Osteoblast (primary cell): ENCODE measurements around the gene TTC9B. TPM values are rescaled to one million over a fixed set of nuclear protein-coding genes. Genes with fewer than 3 reads are reported as not detected.

Experiments
- DNase-seq: peaks from one replicate; pipeline ENCODE4 v3.0.0; 2011; ENCODE audit warnings: low spot score, mixed read lengths; ENCODE audit not compliant: insufficient read length; ENCODE audit errors: missing footprints
- H2AFZ ChIP-seq: 2 replicates; pipeline ENCODE4 v1.6.0; 2011; ENCODE audit warnings: mild to moderate bottlenecking, low read length
- H3K27ac ChIP-seq: 2 replicates; pipeline ENCODE4 v1.5.1; 2011; ENCODE audit warnings: mild to moderate bottlenecking, low read depth, low read length, moderate library complexity
- H3K27me3 ChIP-seq: 2 replicates; pipeline ENCODE4 v1.6.0; 2012; ENCODE audit warnings: mild to moderate bottlenecking, control low read depth, inconsistent platforms, low read length, moderate library complexity; ENCODE audit not compliant: insufficient read depth
- H3K36me3 ChIP-seq: 2 replicates; pipeline ENCODE4 v1.5.1; 2011; ENCODE audit warnings: mild to moderate bottlenecking, low read length, control low read depth, moderate library complexity; ENCODE audit not compliant: insufficient read depth
- H3K4me1 ChIP-seq: 2 replicates; pipeline ENCODE4 v1.5.1; 2011; ENCODE audit warnings: mild to moderate bottlenecking, low read length, control low read depth, moderate library complexity; ENCODE audit not compliant: insufficient read depth
- H3K4me2 ChIP-seq: 2 replicates; pipeline ENCODE4 v1.6.0; 2011; ENCODE audit warnings: mild to moderate bottlenecking, low read length; ENCODE audit not compliant: insufficient read depth
- H3K4me3 ChIP-seq: fragments of 200-600 bp; sonication (generic); 3 replicates; pipeline ENCODE4 v1.5.1; 2012; ENCODE audit warnings: mild to moderate bottlenecking, low read length, inconsistent platforms; ENCODE audit not compliant: insufficient read depth
- H3K79me2 ChIP-seq: 2 replicates; pipeline ENCODE4 v1.6.0; 2012; ENCODE audit warnings: mild to moderate bottlenecking, low read length, control low read depth, inconsistent platforms; ENCODE audit not compliant: insufficient read depth
- H3K9me3 ChIP-seq: 2 replicates; pipeline ENCODE4 v1.5.1; 2011; ENCODE audit warnings: low read depth, low read length, control low read depth
- H4K20me1 ChIP-seq: 2 replicates; pipeline ENCODE4 v1.6.0; 2012; ENCODE audit warnings: mild to moderate bottlenecking, low read length, control low read depth; ENCODE audit not compliant: insufficient read depth
- CTCF ChIP-seq: IDR thresholded peaks from 2 replicates; pipeline ENCODE4 v1.5.1; 2011; ENCODE audit warnings: mild to moderate bottlenecking, low read depth, low read length, moderate library complexity; ENCODE audit errors: extremely low read depth
- total RNA-seq: library from RNA; depleted of rRNA; stranded (reverse); fragments of >200 nt; gene quantifications from 2 replicates; pipeline ENCODE4 v1.2.3, GENCODE V29; 2012

Gene TTC9B
- total RNA-seq, 1 donor = not detected

- Histone ChIP-seq H3K36me3 (no peaks in the 10 kb centered on the region), H3K79me2 (no peaks in the 10 kb centered on the region), H3K9me3 (no peaks in the 10 kb centered on the region), H3K27me3 (peaks cover 23% of the 10 kb centered on the region), H3K4me1 (peaks cover 6% of the 10 kb centered on the region), H3K27ac (no peak overlapping the region), H4K20me1 (peaks cover 4% of the 10 kb centered on the region), H3K4me2 (no peak overlapping the region), H3K4me3 (no peak overlapping the region), H2AFZ (no peak overlapping the region)
- DNase-seq = peak; percentile 89
- peak; percentile 14 for TF ChIP-seq CTCF
Measured at GRCh38 chr19:40217027-40217810, 965 bp downstream of the TTC9B start.

- DNase-seq = peak; percentile 77
- Histone ChIP-seq H3K4me1 (peaks cover 6% of the 10 kb centered on the region), H3K4me2 (no peak overlapping the region), H3K79me2 (no peaks in the 10 kb centered on the region), H2AFZ (no peak overlapping the region), H3K36me3 (no peaks in the 10 kb centered on the region), H3K4me3 (no peak overlapping the region), H3K27me3 (peaks cover 23% of the 10 kb centered on the region), H3K9me3 (no peaks in the 10 kb centered on the region), H4K20me1 (peaks cover 4% of the 10 kb centered on the region), H3K27ac (no peak overlapping the region)
- TF ChIP-seq CTCF = no peak
Measured at GRCh38 chr19:40216777-40217026, 1.5 kb downstream of the TTC9B start.

- Histone ChIP-seq H3K27me3 (peaks cover 23% of the 10 kb centered on the region), H2AFZ (no peak overlapping the region)
Measured at GRCh38 chr19:40216013-40216776, 2.0 kb downstream of the TTC9B start.

More at GRCh38 chr19:40216013-40216776, 2.0 kb downstream of the TTC9B start:
- Histone ChIP-seq H3K36me3 (peaks cover 1% of the 10 kb centered on the region), H3K4me1 (peaks cover 6% of the 10 kb centered on the region), H3K4me2 (no peak overlapping the region), H3K4me3 (no peak overlapping the region), H3K9me3 (no peaks in the 10 kb centered on the region), H4K20me1 (peaks cover 4% of the 10 kb centered on the region), H3K79me2 (no peaks in the 10 kb centered on the region), H3K27ac (no peak overlapping the region)
- no peak for TF ChIP-seq CTCF
- DNase-seq = peak; percentile 82
